Vagina (tissue), 2 donors: ENCODE results near the gene CNPY3.

Experiments used
- POLR2A ChIP-seq, 2 donors: fragments of 450-650 bp; IDR thresholded peaks; one replicate each; pipeline ENCODE4 v1.6.1; 2017; ENCODE audit warnings: antibody characterized with exemption in 2 of 2, mild to moderate bottlenecking in 2 of 2, moderate library complexity in 2 of 2
- POLR2AphosphoS5 ChIP-seq, 2 donors: sonication (generic); formaldehyde crosslinking; IDR thresholded peaks; one replicate each; pipeline ENCODE4 v1.9.0; 2017; ENCODE audit warnings: antibody characterized with exemption in 2 of 2, mild to moderate bottlenecking in 2 of 2, low read depth in 1 of 2; ENCODE audit not compliant: insufficient read depth in 1 of 2
- TF ChIP-seq, protein P1 (sequence below), 3 experiments: fragments of 450-650 bp in 2 of 3; fragments of 200-600 bp in 1 of 3; sonication (generic) in 1 of 3; IDR thresholded peaks; one replicate each; pipeline ENCODE4 v1.5.1; 2017 to 2019; ENCODE audit warnings: antibody characterized with exemption in 3 of 3, mild to moderate bottlenecking in 2 of 3, moderate library complexity in 2 of 3

DNA sequence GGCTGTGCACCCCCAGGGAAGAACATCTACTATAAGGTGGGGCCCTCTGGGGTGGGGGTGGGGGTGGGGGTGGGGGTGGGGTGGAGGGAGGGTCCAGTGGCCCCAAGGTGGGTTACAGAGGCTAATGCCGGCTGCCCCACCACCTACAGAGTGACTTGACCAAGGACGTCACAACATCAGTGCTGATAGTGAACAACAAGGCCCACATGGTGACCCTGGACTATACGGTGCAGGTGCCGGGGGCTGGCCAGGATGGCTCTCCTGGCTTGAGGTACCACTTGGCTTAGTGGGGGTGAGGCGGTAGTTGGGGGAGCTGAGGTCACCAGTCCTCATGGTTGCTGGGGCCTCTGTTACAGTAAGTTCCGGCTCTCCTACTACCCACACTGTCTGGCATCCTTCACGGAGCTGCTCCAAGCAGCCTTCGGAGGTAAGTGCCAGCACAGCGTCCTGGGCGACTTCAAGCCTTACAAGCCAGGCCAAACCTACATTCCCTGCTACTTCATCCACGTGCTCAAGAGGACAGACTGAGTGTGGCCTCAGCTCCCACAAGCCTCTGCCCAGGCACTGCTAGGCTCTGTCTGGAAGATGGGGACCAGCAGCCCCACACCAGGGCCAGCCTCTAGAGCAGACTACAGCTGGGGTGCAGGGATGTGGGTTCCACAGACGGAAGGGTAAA is 34.0 kb downstream of the CNPY3 start:
- no peak for TF ChIP-seq POLR2A (IDR thresholded peaks at IDR 0.05)
- TF ChIP-seq, protein P1, sequence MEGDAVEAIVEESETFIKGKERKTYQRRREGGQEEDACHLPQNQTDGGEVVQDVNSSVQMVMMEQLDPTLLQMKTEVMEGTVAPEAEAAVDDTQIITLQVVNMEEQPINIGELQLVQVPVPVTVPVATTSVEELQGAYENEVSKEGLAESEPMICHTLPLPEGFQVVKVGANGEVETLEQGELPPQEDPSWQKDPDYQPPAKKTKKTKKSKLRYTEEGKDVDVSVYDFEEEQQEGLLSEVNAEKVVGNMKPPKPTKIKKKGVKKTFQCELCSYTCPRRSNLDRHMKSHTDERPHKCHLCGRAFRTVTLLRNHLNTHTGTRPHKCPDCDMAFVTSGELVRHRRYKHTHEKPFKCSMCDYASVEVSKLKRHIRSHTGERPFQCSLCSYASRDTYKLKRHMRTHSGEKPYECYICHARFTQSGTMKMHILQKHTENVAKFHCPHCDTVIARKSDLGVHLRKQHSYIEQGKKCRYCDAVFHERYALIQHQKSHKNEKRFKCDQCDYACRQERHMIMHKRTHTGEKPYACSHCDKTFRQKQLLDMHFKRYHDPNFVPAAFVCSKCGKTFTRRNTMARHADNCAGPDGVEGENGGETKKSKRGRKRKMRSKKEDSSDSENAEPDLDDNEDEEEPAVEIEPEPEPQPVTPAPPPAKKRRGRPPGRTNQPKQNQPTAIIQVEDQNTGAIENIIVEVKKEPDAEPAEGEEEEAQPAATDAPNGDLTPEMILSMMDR (IDR thresholded peaks at IDR 0.05), result no peak
- TF ChIP-seq POLR2AphosphoS5 (IDR thresholded peaks at IDR 0.05; ENCODE audit: insufficient read depth in 1 of 2, low read depth in 1 of 2), result no peak
